Fibroblast of pulmonary artery (primary cell): ENCODE results near the gene THAP8.

ENCODE experiments used
- DNase-seq: peaks from one replicate; pipeline ENCODE4 v3.0.0-alpha.2; 2010; ENCODE audit warnings: low read depth
- H3K4me3 ChIP-seq: replicated peaks from 2 replicates; pipeline ENCODE4 v1.5.1; 2011; ENCODE audit warnings: low read depth, mild to moderate bottlenecking, control low read depth, low read length, moderate library complexity
- TF ChIP-seq, protein P1 (sequence below): IDR thresholded peaks from 2 replicates; pipeline ENCODE4 v1.5.1; 2011; ENCODE audit warnings: mild to moderate bottlenecking, control low read depth, low read length, inconsistent platforms; ENCODE audit errors: missing control alignments

Gene THAP8

DNA sequence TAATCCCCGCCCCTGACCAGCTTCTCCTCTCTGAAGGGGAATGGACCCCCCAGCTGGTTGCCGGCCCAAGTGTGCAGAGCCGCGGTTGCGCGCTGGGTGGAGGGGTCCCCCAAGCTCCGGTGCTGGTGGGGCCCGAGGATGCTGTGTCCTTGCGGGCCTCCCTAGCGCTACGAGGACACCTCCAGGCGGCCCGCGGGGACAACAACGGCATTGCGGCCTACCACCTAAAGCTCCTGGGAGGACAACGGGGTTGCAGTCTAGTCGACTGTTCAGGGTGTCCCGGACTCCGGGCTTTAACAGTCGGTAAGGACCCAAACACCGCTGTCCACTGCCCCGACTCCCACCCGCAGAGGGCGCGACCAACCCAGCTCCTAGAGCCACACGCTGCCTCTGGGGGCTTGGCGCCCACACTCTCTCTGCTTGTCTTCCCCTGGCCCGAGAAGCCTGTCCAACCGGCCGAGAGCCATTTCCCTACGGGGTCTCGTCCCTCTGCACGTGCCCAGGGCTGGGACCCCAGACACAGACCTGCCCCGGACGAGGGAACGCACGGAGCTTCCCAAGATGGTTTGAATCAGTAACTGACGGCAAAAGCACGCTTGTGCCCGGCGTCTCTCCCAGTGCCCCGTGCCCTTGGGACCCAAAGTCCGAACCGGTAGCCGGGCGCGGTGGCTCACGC is 60.0 kb downstream of the THAP8 start:
- TF ChIP-seq, protein P1, sequence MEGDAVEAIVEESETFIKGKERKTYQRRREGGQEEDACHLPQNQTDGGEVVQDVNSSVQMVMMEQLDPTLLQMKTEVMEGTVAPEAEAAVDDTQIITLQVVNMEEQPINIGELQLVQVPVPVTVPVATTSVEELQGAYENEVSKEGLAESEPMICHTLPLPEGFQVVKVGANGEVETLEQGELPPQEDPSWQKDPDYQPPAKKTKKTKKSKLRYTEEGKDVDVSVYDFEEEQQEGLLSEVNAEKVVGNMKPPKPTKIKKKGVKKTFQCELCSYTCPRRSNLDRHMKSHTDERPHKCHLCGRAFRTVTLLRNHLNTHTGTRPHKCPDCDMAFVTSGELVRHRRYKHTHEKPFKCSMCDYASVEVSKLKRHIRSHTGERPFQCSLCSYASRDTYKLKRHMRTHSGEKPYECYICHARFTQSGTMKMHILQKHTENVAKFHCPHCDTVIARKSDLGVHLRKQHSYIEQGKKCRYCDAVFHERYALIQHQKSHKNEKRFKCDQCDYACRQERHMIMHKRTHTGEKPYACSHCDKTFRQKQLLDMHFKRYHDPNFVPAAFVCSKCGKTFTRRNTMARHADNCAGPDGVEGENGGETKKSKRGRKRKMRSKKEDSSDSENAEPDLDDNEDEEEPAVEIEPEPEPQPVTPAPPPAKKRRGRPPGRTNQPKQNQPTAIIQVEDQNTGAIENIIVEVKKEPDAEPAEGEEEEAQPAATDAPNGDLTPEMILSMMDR = no peak
- DNase-seq = no peak
- peak overlapping the region; percentile 71 for H3K4me3 ChIP-seq

DNA sequence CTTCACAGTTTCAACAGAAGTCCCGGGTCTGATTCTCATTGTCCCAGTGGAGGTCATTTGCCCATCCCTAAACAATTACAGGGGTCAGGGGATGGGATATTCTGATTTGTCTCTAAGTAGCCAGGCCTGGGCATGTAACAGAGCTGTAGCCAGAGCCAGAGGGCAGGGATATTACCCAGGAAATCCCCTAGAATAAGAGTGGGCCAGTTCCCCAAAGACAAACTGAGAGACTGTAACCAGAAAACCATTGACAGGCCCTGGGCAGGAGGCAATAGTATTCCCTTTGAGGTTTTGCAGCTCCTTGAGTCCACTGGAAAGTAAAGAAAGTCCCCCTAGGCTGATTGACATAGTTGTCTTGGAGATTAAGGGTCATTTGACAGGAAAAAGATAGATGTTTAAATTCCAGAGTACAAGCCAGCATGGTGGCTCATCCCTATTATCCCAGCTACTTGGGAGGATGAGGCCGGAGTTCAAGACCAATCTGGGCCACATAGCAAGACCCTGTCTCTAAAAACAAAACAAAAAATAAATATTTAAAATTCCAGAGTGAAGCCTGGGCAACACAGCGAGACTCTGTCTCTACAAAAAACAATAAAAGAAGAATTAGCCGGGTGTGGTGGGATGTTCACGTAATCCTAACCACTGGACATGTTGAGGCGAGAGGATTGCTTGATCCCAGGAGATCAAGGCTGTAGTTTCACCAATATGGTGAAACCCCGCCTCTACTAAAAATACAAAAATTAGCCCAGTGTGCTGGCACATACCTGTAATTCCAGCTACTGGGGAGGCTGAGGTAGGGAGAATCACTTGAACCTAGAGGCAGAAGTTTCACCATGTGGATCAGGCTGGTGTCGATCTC is 60.9 kb downstream of the THAP8 start:
- TF ChIP-seq, protein P1 = no peak
- DNase-seq = no peak
- no peak overlapping the region for H3K4me3 ChIP-seq

DNA sequence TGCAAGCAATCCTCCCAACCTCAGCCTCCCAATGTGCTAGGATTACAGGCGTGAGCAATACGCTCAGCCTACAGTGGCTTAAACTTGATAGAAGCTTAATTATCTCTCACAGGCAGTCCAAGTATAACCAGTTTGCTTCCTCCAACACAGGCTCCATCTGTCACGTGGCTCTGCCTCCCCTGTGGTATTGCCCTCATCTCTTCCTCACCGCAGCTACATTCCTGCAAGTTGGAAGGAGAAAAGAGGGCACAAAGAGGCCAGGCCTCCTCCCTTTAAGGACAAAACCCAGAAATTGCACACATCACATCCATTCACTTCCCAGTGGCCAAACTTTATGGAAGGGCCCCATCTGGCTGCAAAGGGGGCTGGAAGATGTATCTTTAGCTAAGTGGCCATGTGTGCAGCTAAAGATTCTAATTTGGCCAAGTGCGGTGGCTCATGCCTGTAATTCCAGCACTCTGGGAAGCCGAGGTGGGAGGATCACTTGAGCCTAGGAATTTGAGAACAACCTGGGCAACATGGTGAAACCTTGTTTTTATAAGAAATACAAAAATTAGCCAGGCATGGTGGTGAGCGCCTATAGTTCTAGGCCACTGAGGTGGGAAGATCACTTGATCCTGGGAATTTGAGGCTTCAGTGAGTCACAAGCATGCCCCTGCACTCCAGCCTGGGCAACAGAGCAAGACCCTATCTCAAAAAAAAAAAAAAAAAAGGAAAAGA is 62.2 kb downstream of the THAP8 start:
- DNase-seq = no peak
- H3K4me3 ChIP-seq = no peak overlapping the region
- TF ChIP-seq, protein P1 = no peak

DNA sequence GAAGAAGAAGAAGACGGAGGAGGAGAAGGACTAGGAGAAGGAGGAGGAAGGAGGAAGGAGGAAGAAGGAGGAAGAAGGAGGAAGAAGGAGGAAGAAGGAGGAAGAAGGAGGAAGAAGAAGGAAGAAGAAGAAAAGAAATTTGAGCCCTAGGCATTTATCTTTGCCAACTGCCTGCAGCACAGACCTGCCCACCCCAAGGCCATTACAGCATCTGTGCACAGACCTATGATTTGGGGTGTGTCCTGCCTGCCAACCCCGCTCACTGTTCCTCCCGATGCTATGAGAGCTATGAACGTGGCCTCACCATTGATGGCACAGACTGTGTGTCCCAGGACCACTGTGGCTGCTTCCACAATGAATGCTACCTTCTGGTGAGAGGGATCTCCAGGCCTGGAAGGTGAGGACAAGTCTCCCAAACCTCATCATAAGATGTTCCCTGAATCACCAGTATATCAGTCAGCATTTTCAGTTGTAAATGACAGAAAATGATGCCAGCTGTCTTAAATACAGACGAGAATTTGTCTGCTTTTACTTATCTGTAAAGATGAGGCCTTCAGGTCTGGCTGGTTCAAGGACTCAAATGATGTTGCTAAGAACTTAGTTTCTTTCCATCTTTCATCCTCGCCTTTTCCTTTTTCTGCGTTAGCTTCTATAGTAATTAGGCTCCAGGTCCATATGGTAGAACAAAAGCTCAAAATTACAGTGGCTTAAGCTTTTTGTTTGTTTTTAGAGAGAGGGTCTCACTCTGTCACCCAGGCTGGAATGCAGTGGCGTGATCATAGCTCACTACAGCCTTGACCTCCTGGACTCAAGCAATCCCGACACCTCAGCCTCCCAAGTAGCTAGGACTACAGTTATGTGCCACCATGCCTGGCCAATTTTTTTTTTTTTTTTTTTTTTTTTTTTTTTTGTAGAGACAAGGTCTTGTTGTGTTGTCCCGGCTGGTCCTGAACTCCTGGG is 63.0 kb downstream of the THAP8 start:
- DNase-seq = no peak

DNA sequence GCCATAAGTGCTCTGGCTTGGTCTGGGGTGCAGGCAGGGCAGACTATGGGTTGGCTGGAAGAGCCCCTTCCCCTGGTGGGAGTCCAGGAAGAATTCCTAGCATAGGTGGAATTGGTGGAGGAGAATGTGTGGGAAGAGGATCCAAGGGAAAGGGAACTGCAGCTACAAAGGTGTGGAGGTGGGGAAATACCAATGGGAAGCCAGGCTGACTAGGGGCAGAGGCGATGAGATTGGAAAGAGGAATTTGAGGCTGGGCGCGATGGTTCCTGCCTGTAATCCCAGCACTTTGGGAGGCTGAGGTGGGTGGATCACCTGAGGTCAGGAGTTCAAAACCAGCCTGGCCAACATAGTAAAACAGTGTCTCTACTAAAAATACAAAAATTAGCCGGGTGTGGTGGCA is 63.9 kb downstream of the THAP8 start:
- TF ChIP-seq, protein P1 = no peak
- no peak for DNase-seq
- H3K4me3 ChIP-seq = no peak overlapping the region

More for the DNA sequence above, 63.0 kb downstream of the THAP8 start:
- H3K4me3 ChIP-seq = no peak overlapping the region
- TF ChIP-seq, protein P1 = no peak

DNA sequence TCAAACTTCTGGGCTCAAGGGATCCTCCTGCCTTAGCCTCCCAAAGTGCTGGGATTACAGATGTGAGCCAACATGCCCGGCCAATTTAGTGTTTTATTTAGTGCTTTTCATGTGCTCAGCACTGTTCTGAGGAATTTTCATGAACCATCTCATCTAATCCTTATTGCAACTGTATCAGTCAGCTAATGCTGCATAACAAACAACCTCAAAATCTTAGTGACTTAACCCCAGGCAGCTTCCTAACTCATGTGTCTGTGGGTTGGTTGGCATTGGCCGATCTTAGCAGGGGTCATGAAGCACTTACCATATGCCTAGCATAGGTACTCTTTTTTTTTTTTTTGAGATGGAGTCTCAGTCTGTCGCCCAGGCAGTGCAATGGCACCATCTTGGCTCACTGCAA is 65.3 kb downstream of the THAP8 start:
- TF ChIP-seq, protein P1 = no peak
- no peak for DNase-seq
- H3K4me3 ChIP-seq = no peak overlapping the region
